ENCODE data around the gene IGF1.

IGF1 gene

GRCh38 chr12:102408487-102409297, 71.7 kb downstream of the IGF1 start:
- H3K4me1 ChIP-seq (ENCODE audit: control insufficient read depth, insufficient read depth, low read length), result no peaks in the 10 kb centered on the region
- no peak overlapping the region for H3K27ac ChIP-seq (ENCODE audit: low read depth, low read length)
- no peaks in the 10 kb centered on the region for H3K36me3 ChIP-seq (ENCODE audit: control insufficient read depth, insufficient read depth, low read length)
- H3K9me3 ChIP-seq (ENCODE audit: control insufficient read depth, insufficient read depth, low read depth, low read length), result no peaks in the 10 kb centered on the region
- no peak overlapping the region for H3K9ac ChIP-seq (ENCODE audit: low read length)
- no peak overlapping the region for H3K4me3 ChIP-seq (ENCODE audit: low read depth, low read length)
- no peaks in the 10 kb centered on the region for H3K27me3 ChIP-seq (ENCODE audit: control insufficient read depth, insufficient read depth, low read length)

- no peak overlapping the region for H3K27ac ChIP-seq (ENCODE audit: low read depth, low read length)
- no peak overlapping the region for H3K4me3 ChIP-seq (ENCODE audit: low read depth, low read length)
- no peak overlapping the region for H3K9ac ChIP-seq (ENCODE audit: low read length)
- no peaks in the 10 kb centered on the region for H3K27me3 ChIP-seq (ENCODE audit: control insufficient read depth, insufficient read depth, low read length)
- no peaks in the 10 kb centered on the region for H3K9me3 ChIP-seq (ENCODE audit: control insufficient read depth, insufficient read depth, low read depth, low read length)
- H3K4me1 ChIP-seq (ENCODE audit: control insufficient read depth, insufficient read depth, low read length), result no peaks in the 10 kb centered on the region
- no peaks in the 10 kb centered on the region for H3K36me3 ChIP-seq (ENCODE audit: control insufficient read depth, insufficient read depth, low read length)
Measured at GRCh38 chr12:102407776-102408486, 72.4 kb downstream of the IGF1 start.

DNA sequence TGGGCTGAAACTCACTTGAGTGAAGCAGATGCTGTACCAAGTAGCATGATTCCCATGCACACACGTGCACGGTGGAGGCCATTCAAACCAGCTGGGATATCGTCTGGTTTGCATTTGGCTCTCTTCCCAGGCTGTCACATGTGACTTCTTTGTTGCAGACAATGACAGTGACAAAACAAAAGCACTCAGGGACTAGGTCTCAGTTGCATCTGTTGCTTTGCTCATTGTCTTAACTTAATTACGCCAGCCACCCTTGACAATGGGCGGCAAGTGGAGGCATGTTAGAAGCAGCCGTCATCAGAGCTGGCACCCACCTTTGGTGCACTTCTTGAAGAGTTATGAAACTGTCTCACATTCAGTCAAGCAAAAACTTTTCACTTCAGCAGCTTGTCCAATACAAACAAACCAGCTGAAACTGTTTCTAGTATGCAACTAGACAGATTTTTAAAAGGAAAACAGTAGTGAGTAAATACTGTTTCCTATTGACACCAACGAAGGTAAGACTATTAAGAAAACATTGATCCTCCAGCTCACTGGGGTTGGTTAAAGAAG, 74.3 kb downstream of the IGF1 start:
- Histone ChIP-seq H3K27me3 (ENCODE audit: control insufficient read depth, insufficient read depth, low read length) (no peaks in the 10 kb centered on the region), H3K9me3 (ENCODE audit: control insufficient read depth, insufficient read depth, low read depth, low read length) (no peaks in the 10 kb centered on the region), H3K9ac (ENCODE audit: low read length) (no peak overlapping the region), H3K27ac (ENCODE audit: low read depth, low read length) (no peak overlapping the region), H3K4me1 (ENCODE audit: control insufficient read depth, insufficient read depth, low read length) (no peaks in the 10 kb centered on the region), H3K36me3 (ENCODE audit: control insufficient read depth, insufficient read depth, low read length) (no peaks in the 10 kb centered on the region), H3K4me3 (ENCODE audit: low read depth, low read length) (no peak overlapping the region)

DNA sequence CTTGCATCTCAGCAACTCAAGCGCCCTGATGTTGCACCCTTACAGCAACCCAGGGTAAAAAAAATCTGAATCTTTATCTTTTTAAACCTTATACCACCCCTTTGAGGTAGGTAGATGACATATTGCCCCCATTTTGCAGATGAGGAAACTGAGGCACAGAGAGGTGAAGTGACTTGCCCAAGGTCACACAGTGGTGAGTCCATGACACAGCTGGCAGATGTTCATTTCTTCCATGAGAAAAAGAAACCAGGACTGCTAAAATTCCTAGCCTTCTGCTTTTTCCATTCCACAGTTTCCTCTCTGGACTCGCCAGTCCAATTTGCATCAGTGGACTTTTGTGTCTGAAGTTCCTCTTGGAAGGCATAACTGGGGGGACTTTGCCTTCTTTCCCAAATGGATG, 79.3 kb downstream of the IGF1 start:
- H3K4me3 ChIP-seq (ENCODE audit: low read depth, low read length), result no peak overlapping the region
- no peaks in the 10 kb centered on the region for H3K9me3 ChIP-seq (ENCODE audit: control insufficient read depth, insufficient read depth, low read depth, low read length)
- no peaks in the 10 kb centered on the region for H3K27me3 ChIP-seq (ENCODE audit: control insufficient read depth, insufficient read depth, low read length)
- no peak overlapping the region for H3K27ac ChIP-seq (ENCODE audit: low read depth, low read length)
- no peaks in the 10 kb centered on the region for H3K4me1 ChIP-seq (ENCODE audit: control insufficient read depth, insufficient read depth, low read length)
- H3K36me3 ChIP-seq (ENCODE audit: control insufficient read depth, insufficient read depth, low read length), result no peaks in the 10 kb centered on the region
- H3K9ac ChIP-seq (ENCODE audit: low read length), result no peak overlapping the region

DNA sequence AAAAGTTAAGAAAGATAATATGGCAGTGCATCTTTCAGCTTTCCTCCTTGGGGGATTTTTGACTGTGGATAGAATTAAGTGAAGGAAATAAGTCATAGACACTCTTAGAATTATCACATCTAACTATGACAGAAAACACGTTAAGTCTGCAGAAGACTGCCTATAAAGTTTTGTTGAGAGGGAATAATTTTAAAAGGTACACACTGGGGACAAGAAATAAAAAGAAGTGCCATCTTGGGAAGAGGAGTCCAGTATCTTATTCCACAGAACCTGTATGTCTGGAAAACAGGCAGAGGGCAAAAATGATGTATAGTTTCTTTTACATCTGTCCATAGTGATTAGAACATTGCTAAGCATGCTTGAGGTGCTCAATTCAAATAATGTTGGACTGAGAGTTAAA, 80.7 kb downstream of the IGF1 start:
- no peaks in the 10 kb centered on the region for H3K36me3 ChIP-seq (ENCODE audit: control insufficient read depth, insufficient read depth, low read length)
- no peaks in the 10 kb centered on the region for H3K4me1 ChIP-seq (ENCODE audit: control insufficient read depth, insufficient read depth, low read length)
- H3K27ac ChIP-seq (ENCODE audit: low read depth, low read length), result no peak overlapping the region
- H3K27me3 ChIP-seq (ENCODE audit: control insufficient read depth, insufficient read depth, low read length), result no peaks in the 10 kb centered on the region
- H3K4me3 ChIP-seq (ENCODE audit: low read depth, low read length), result no peak overlapping the region
- H3K9ac ChIP-seq (ENCODE audit: low read length), result no peak overlapping the region
- H3K9me3 ChIP-seq (ENCODE audit: control insufficient read depth, insufficient read depth, low read depth, low read length), result no peaks in the 10 kb centered on the region

- H3K4me1 ChIP-seq (ENCODE audit: control insufficient read depth, insufficient read depth, low read length), result no peaks in the 10 kb centered on the region
- H3K9ac ChIP-seq (ENCODE audit: low read length), result no peak overlapping the region
- no peak overlapping the region for H3K4me3 ChIP-seq (ENCODE audit: low read depth, low read length)
- no peaks in the 10 kb centered on the region for H3K9me3 ChIP-seq (ENCODE audit: control insufficient read depth, insufficient read depth, low read depth, low read length)
- no peaks in the 10 kb centered on the region for H3K27me3 ChIP-seq (ENCODE audit: control insufficient read depth, insufficient read depth, low read length)
- H3K36me3 ChIP-seq (ENCODE audit: control insufficient read depth, insufficient read depth, low read length), result no peaks in the 10 kb centered on the region
- no peak overlapping the region for H3K27ac ChIP-seq (ENCODE audit: low read depth, low read length)
Measured at GRCh38 chr12:102396276-102396675, 84.1 kb downstream of the IGF1 start.

DNA sequence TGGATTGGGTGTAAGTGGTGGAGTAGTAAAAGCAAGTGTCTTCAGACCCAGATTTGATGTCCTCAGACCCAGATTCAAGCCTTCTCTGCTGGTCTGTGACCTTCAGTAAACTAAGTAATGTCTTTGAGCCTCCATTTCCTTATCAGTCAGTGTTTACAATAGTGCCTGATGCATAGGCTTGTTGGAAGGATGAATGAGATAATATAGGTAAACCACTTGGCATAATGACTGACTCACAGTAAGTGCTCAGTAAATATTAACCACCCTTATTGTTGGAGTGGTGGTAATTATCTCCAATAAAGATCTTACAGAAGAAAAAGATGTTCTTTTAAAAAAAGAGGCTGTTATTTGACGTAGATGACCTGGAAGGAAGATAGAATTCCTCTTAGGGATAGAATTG, 86.2 kb downstream of the IGF1 start:
- H3K9ac ChIP-seq (ENCODE audit: low read length), result no peak overlapping the region
- H3K4me1 ChIP-seq (ENCODE audit: control insufficient read depth, insufficient read depth, low read length), result no peaks in the 10 kb centered on the region
- H3K4me3 ChIP-seq (ENCODE audit: low read depth, low read length), result no peak overlapping the region
- no peaks in the 10 kb centered on the region for H3K9me3 ChIP-seq (ENCODE audit: control insufficient read depth, insufficient read depth, low read depth, low read length)
- H3K36me3 ChIP-seq (ENCODE audit: control insufficient read depth, insufficient read depth, low read length), result no peaks in the 10 kb centered on the region
- no peak overlapping the region for H3K27ac ChIP-seq (ENCODE audit: low read depth, low read length)
- no peaks in the 10 kb centered on the region for H3K27me3 ChIP-seq (ENCODE audit: control insufficient read depth, insufficient read depth, low read length)

DNA sequence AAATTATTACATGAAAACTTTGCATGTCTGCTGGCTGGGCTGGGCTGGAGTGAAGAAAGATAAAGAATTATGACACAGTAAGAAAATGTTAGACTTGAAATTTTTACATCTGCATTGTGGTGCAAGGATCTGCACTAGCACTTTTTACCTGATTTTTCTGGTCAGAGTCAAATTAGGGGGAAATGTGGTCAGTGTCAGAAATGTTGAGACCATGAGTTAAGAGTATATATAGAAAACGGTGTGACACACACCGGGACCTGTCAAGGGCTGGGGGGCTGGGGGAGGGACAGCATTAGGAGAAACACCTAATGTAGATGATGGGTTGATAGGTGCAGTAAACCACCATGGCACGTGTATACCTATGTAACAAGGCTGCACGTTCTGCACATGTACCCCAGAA, 90.3 kb downstream of the IGF1 start:
- H3K9ac ChIP-seq (ENCODE audit: low read length), result no peak overlapping the region
- H3K4me3 ChIP-seq (ENCODE audit: low read depth, low read length), result no peak overlapping the region
- H3K27ac ChIP-seq (ENCODE audit: low read depth, low read length), result no peak overlapping the region
- no peaks in the 10 kb centered on the region for H3K4me1 ChIP-seq (ENCODE audit: control insufficient read depth, insufficient read depth, low read length)
- no peaks in the 10 kb centered on the region for H3K9me3 ChIP-seq (ENCODE audit: control insufficient read depth, insufficient read depth, low read depth, low read length)
- no peaks in the 10 kb centered on the region for H3K27me3 ChIP-seq (ENCODE audit: control insufficient read depth, insufficient read depth, low read length)
- no peaks in the 10 kb centered on the region for H3K36me3 ChIP-seq (ENCODE audit: control insufficient read depth, insufficient read depth, low read length)

- no peaks in the 10 kb centered on the region for H3K4me1 ChIP-seq (ENCODE audit: control insufficient read depth, insufficient read depth, low read length)
- peaks cover 9% of the 10 kb centered on the region; the same call in 1 of the 2 replicates for H3K9me3 ChIP-seq (ENCODE audit: control insufficient read depth, insufficient read depth, low read depth, low read length)
- no peak overlapping the region for H3K27ac ChIP-seq (ENCODE audit: low read depth, low read length)
- no peaks in the 10 kb centered on the region for H3K27me3 ChIP-seq (ENCODE audit: control insufficient read depth, insufficient read depth, low read length)
- H3K9ac ChIP-seq (ENCODE audit: low read length), result no peak overlapping the region
- H3K36me3 ChIP-seq (ENCODE audit: control insufficient read depth, insufficient read depth, low read length), result no peaks in the 10 kb centered on the region
- no peak overlapping the region for H3K4me3 ChIP-seq (ENCODE audit: low read depth, low read length)
Measured at GRCh38 chr12:102388469-102388868, 91.9 kb downstream of the IGF1 start.

DNA sequence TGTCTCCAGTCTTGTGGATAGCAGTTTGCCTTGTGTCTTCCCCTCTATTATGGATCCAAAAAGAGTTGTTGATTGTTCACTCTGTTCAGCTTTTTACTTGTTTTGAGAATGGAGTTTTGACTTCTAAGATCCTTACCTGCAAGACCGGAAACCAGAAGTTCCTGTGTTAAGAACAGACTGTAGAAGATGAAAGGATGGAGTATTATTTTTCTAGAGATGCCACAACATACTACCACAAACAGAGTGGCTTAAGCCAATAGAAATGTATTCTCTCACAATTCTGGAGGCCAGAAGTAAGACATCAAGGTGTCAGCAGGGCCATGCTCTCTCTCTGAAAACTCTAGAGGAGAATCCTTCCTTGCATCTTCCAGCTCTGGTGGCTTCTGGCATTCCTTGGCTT, 95.0 kb downstream of the IGF1 start:
- Histone ChIP-seq H3K36me3 (ENCODE audit: control insufficient read depth, insufficient read depth, low read length) (no peaks in the 10 kb centered on the region), H3K9me3 (ENCODE audit: control insufficient read depth, insufficient read depth, low read depth, low read length) (peaks cover 9% of the 10 kb centered on the region; the same call in 1 of the 2 replicates), H3K4me3 (ENCODE audit: low read depth, low read length) (no peak overlapping the region), H3K27ac (ENCODE audit: low read depth, low read length) (no peak overlapping the region), H3K4me1 (ENCODE audit: control insufficient read depth, insufficient read depth, low read length) (no peaks in the 10 kb centered on the region), H3K9ac (ENCODE audit: low read length) (no peak overlapping the region), H3K27me3 (ENCODE audit: control insufficient read depth, insufficient read depth, low read length) (no peaks in the 10 kb centered on the region)

Measured in HUES6 (cell line).